HepG2 (cell line): Measurements from ENCODE around the gene MSANTD1. TPM values are rescaled to one million over a fixed set of nuclear protein-coding genes. Genes with fewer than 3 reads are reported as not detected.

Source experiments
- ATAC-seq: fragments of 200-7000 bp; cut with Tn5 transposase; 3 replicates; pipeline ENCODE4 v1.9.1; 2020; ENCODE audit warnings: mild to moderate bottlenecking, moderate library complexity
- BruUV-seq: library from RNA; stranded (reverse); fragments of 400-500 nt; replicated peaks from 2 replicates; lab custom pipeline; 2021; lab: Mats Ljungman, UMichigan
- CTCF ChIA-PET: fragments of 300-600 bp; formaldehyde crosslinking; extraction: SDS; loops from one replicate; lab custom pipeline; 2021; ENCODE audit warnings: low total read pairs, inconsistent platforms, low intra/inter-chr PET ratio; lab: Yijun Ruan, JAX
- POLR2A ChIA-PET: fragments of 350-600 bp; sonication (Branson Sonifier 250); formaldehyde crosslinking; loops from one replicate; lab custom pipeline; 2020; ENCODE audit warnings: antibody characterized with exemption, inconsistent platforms; lab: Yijun Ruan, JAX
- DNase-seq: peaks from one replicate; pipeline ENCODE4 v3.0.0-alpha.2; 2015; ENCODE audit warnings: low spot score
- FAIRE-seq: peaks from 3 replicates; lab custom pipeline; 2011; peaks lifted over from hg19 to GRCh38; lab: Jason Lieb, UNC
- H2AFZ ChIP-seq: one replicate; pipeline ENCODE4 v1.6.1; 2011; ENCODE audit warnings: low read length, inconsistent platforms
- H3K27ac ChIP-seq: fragments of 300-600 bp; 3 replicates; pipeline ENCODE4 v1.8.0; 2011; ENCODE audit warnings: mixed run types, mild to moderate bottlenecking, mixed read lengths, low read length, inconsistent platforms; ENCODE audit not compliant: insufficient read depth; ENCODE audit errors: extremely low read length
- H3K27me3 ChIP-seq, 2 experiments: fragments of 200-600 bp in 1 of 2; 2 replicates in 1 of 2; 3 replicates in 1 of 2; pipeline versions ENCODE4 v1.6.0 to v1.8.0; 2011; ENCODE audit warnings: low read length in 2 of 2, mild to moderate bottlenecking in 2 of 2, moderate library complexity in 2 of 2, inconsistent platforms in 1 of 2; ENCODE audit not compliant: insufficient read depth in 2 of 2, control insufficient read depth in 1 of 2
- H3K36me3 ChIP-seq, 2 experiments: fragments of 200-600 bp in 1 of 2; replicated peaks in 1 of 2; 2 replicates in 1 of 2; 3 replicates in 1 of 2; pipeline versions ENCODE4 v1.5.1 to v1.8.0; 2011; ENCODE audit warnings: low read length in 2 of 2, inconsistent platforms in 1 of 2; ENCODE audit not compliant: insufficient read depth in 2 of 2, control insufficient read depth in 1 of 2
- H3K4me1 ChIP-seq: 2 replicates; pipeline ENCODE4 v1.5.1; 2012; ENCODE audit warnings: low read length, inconsistent platforms; ENCODE audit not compliant: insufficient read depth
- H3K4me2 ChIP-seq: 2 replicates; pipeline ENCODE4 v1.6.0; 2011; ENCODE audit warnings: low read depth, low read length, inconsistent platforms
- H3K4me3 ChIP-seq, 3 experiments: fragments of 200-600 bp in 1 of 3; sonication (generic), shearing (Covaris generic) in 1 of 3; replicated peaks in 1 of 3; 2 replicates each; pipeline ENCODE4 v1.5.1; 2011 to 2016; ENCODE audit warnings: low read length in 3 of 3, inconsistent platforms in 2 of 3, low read depth in 2 of 3, mild to moderate bottlenecking in 2 of 3, control low read depth in 1 of 3, mixed read lengths in 1 of 3; ENCODE audit not compliant: insufficient read depth in 1 of 3
- H3K79me2 ChIP-seq: one replicate; pipeline ENCODE4 v1.6.1; 2011; ENCODE audit warnings: low read length, inconsistent platforms; ENCODE audit not compliant: insufficient read depth
- H3K9ac ChIP-seq: 2 replicates; pipeline ENCODE4 v1.6.0; 2011; ENCODE audit warnings: mild to moderate bottlenecking, low read depth, low read length, inconsistent platforms; ENCODE audit not compliant: insufficient read depth
- H3K9me3 ChIP-seq: 2 replicates; pipeline ENCODE4 v1.5.1; 2012; ENCODE audit warnings: mild to moderate bottlenecking, low read length
- H4K20me1 ChIP-seq: 2 replicates; pipeline ENCODE4 v1.6.0; 2011; ENCODE audit warnings: inconsistent platforms, mild to moderate bottlenecking, low read length, moderate library complexity; ENCODE audit not compliant: insufficient read depth
- AGO2 ChIP-seq: fragments of 200-400 bp; formaldehyde crosslinking; optimal IDR thresholded peaks from 2 replicates; pipeline ENCODE3; 2017; ENCODE audit warnings: mild to moderate bottlenecking, low read depth, low read length, moderate library complexity
- ZKSCAN1 ChIP-seq: fragments of 150-350 bp; IDR thresholded peaks from 2 replicates; pipeline ENCODE4 v1.6.1; 2014; ENCODE audit warnings: low read length
- ZNF549 ChIP-seq: sonication (generic); formaldehyde crosslinking; IDR thresholded peaks from 2 replicates; pipeline ENCODE4 v1.5.0; 2020; ENCODE audit warnings: missing genetic modification reagents
- ZNF644 ChIP-seq: IDR thresholded peaks from 2 replicates; pipeline ENCODE4 v1.6.1; 2016; ENCODE audit warnings: low read depth
- ZSCAN21 ChIP-seq: sonication (generic); formaldehyde crosslinking; IDR thresholded peaks from 2 replicates; pipeline ENCODE4 v1.8.0; 2022; ENCODE audit warnings: mild to moderate bottlenecking, missing genetic modification reagents, moderate library complexity, borderline replicate concordance
- WGBS: methylation state at CpG from one replicate; pipeline ENCODE4 v1.1.6; 2017; ENCODE audit warnings: low lambda C conversion rate; 5-methylcytosine and 5-hydroxymethylcytosine counted together
- in situ Hi-C: cut with HindIII; loops from 2 replicates; pipeline ENCODE4 v1.10.0; 2017; ENCODE audit warnings: low pct_unique_long_range_greater_than_20kb; ENCODE audit not compliant: extremely low pct_ligation_motif_present
- intact Hi-C: fragments of 100-400 bp; cut with micrococcal nuclease; formaldehyde crosslinking; loops from one replicate; pipeline ENCODE4 v1.10.0; 2022; ENCODE audit not compliant: unreplicated experiment
- polyA plus RNA-seq, 8 experiments: library from polyadenylated mRNA; depleted of rRNA in 3 of 8; stranded (reverse) in 7 of 8; unstranded in 1 of 8; fragments of >200 nt; fragmentation: Illumina TruSeq in 4 of 8; extraction: Trizol in 4 of 8; gene quantifications; 2 replicates each; pipeline versions ENCODE4 v1.2.1 to v1.2.3, GENCODE V29; 2011 to 2016; ENCODE audit warnings: low read depth in 4 of 8, missing spikeins in 1 of 8, mixed read lengths in 1 of 8; ENCODE audit not compliant: insufficient read depth in 1 of 8
- total RNA-seq, 5 experiments: library from RNA; depleted of rRNA; stranded (reverse); fragments of >200 nt; fragmentation: Illumina TruSeq; extraction: Trizol; gene quantifications; 2 replicates each; pipeline ENCODE4 v1.2.3, GENCODE V29; 2016; ENCODE audit warnings: low read depth in 1 of 5
- TF ChIP-seq, protein P1 (sequence below): sonication (generic); formaldehyde crosslinking; IDR thresholded peaks from 2 replicates; pipeline ENCODE4 v1.5.1; 2020; ENCODE audit warnings: mild to moderate bottlenecking, missing genetic modification reagents, borderline replicate concordance
- TF ChIP-seq, protein P2 (sequence below): sonication (generic); formaldehyde crosslinking; IDR thresholded peaks from 2 replicates; pipeline ENCODE4 v1.5.1; 2020; ENCODE audit warnings: missing genetic modification reagents, mild to moderate bottlenecking, borderline replicate concordance
- TF ChIP-seq, protein P3 (sequence below): sonication (generic); formaldehyde crosslinking; IDR thresholded peaks from 2 replicates; pipeline ENCODE4 v1.4.0; 2020; ENCODE audit warnings: missing genetic modification reagents

The MSANTD1 gene
- total and polyA plus RNA-seq, 2 of the 13 experiments (the other 11 are each of a cell fraction or from before 2014, with no cell fraction given), result 0.22 to 0.40 TPM

- no peak for TF ChIP-seq ZSCAN21
- TF ChIP-seq, protein P1, sequence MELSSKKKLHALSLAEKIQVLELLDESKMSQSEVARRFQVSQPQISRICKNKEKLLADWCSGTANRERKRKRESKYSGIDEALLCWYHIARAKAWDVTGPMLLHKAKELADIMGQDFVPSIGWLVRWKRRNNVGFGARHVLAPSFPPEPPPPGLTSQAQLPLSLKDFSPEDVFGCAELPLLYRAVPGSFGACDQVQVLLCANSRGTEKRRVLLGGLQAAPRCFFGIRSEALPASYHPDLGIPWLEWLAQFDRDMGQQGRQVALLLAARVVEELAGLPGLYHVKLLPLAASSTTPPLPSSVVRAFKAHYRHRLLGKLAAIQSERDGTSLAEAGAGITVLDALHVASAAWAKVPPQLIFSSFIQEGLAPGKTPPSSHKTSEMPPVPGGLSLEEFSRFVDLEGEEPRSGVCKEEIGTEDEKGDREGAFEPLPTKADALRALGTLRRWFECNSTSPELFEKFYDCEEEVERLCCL (CRISPR knock-in tag), result no peak
- TF ChIP-seq ZNF644, result no peak
- TF ChIP-seq, protein P2, sequence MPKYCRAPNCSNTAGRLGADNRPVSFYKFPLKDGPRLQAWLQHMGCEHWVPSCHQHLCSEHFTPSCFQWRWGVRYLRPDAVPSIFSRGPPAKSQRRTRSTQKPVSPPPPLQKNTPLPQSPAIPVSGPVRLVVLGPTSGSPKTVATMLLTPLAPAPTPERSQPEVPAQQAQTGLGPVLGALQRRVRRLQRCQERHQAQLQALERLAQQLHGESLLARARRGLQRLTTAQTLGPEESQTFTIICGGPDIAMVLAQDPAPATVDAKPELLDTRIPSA, result no peak
- TF ChIP-seq, protein P3, sequence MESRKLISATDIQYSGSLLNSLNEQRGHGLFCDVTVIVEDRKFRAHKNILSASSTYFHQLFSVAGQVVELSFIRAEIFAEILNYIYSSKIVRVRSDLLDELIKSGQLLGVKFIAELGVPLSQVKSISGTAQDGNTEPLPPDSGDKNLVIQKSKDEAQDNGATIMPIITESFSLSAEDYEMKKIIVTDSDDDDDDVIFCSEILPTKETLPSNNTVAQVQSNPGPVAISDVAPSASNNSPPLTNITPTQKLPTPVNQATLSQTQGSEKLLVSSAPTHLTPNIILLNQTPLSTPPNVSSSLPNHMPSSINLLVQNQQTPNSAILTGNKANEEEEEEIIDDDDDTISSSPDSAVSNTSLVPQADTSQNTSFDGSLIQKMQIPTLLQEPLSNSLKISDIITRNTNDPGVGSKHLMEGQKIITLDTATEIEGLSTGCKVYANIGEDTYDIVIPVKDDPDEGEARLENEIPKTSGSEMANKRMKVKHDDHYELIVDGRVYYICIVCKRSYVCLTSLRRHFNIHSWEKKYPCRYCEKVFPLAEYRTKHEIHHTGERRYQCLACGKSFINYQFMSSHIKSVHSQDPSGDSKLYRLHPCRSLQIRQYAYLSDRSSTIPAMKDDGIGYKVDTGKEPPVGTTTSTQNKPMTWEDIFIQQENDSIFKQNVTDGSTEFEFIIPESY (CRISPR knock-in tag), result peak; percentile 74; the same call in 1 of the 2 replicates
- TF ChIP-seq ZKSCAN1, result no peak
- TF ChIP-seq, all 625 proteins: peak for 5
Measured at GRCh38 chr4:3302173-3302785, 53.3 kb downstream of the MSANTD1 start (continued).

GRCh38 chr4:3302786-3303564 lies 54.0 kb downstream of the MSANTD1 start:
- ATAC-seq (no peak), FAIRE-seq (no peak), DNase-seq (no peak)
- H3K27ac ChIP-seq, result no peak overlapping the region
- H3K79me2 ChIP-seq, result peaks cover 55% of the 10 kb centered on the region
- H3K9ac ChIP-seq, result no peak overlapping the region
- H3K4me1 ChIP-seq, result peaks cover 39% of the 10 kb centered on the region
- H3K27me3 ChIP-seq, result no peaks in the 10 kb centered on the region
- TF ChIP-seq AGO2 (peak; percentile 2), ZNF549 (CRISPR knock-in tag) (no peak)
- H3K9me3 ChIP-seq, result no peaks in the 10 kb centered on the region
- BruUV-seq, result no TSS peak
- 91% methylated on average over 16 of the region's 16 CpGs for WGBS
- H2AFZ ChIP-seq, result no peak overlapping the region
- ChIA-PET POLR2A (no interaction called here), CTCF (no interaction called here)
- no peak overlapping the region for H3K4me3 ChIP-seq
- H4K20me1 ChIP-seq, result peaks cover 17% of the 10 kb centered on the region
- intact Hi-C loops, result loop anchor here (5.0 kb wide), 1 partner anchor 96 kb away; no protein-coding TSS in a partner anchor
- H3K36me3 ChIP-seq, result peaks cover 0 to 1% of the 10 kb centered on the region in 2 experiments; a peak in 1 of 5 replicates
- H3K4me2 ChIP-seq, result no peak overlapping the region
- in situ Hi-C loops, result no loop called here
